Activated naive CD4-positive, alpha-beta T cell treated with anti-CD3 and anti-CD28 coated beads for 36 hours (primary cell): ENCODE data around the gene GRIP2. TPM values are rescaled to one million over a fixed set of nuclear protein-coding genes. Genes with fewer than 3 reads are reported as not detected.

Experiments
- CTCF ChIA-PET: fragments of 350-600 bp; sonication (Branson Sonifier 250); formaldehyde crosslinking; loops from one replicate; lab custom pipeline; 2021; ENCODE audit warnings: antibody characterized with exemption; lab: Charles Lee
- DNase-seq: peaks from one replicate; pipeline ENCODE4 v3.0.0-alpha.2; 2020
- H3K27ac Mint-ChIP-seq: one replicate; pipeline ENCODE4 v1.8.0; 2021; ENCODE audit warnings: mild to moderate bottlenecking, mixed read lengths
- H3K27me3 Mint-ChIP-seq: one replicate; pipeline ENCODE4 v1.8.0; 2021; ENCODE audit warnings: low read depth, mixed read lengths
- H3K36me3 Mint-ChIP-seq: one replicate; pipeline ENCODE4 v1.8.0; 2021; ENCODE audit warnings: low read depth, mixed read lengths
- H3K4me1 Mint-ChIP-seq: one replicate; pipeline ENCODE4 v1.8.0; 2021; ENCODE audit warnings: low read depth, mixed read lengths
- H3K4me3 Mint-ChIP-seq: one replicate; pipeline ENCODE4 v1.8.0; 2021; ENCODE audit warnings: mild to moderate bottlenecking, moderate library complexity, mixed read lengths
- H3K9me3 Mint-ChIP-seq: one replicate; pipeline ENCODE4 v1.8.0; 2021; ENCODE audit warnings: mixed read lengths
- intact Hi-C: fragments of 100-400 bp; cut with micrococcal nuclease; formaldehyde crosslinking; loops from one replicate; pipeline ENCODE4 v1.15.1; 2023
- total RNA-seq, 2 experiments: library from RNA; stranded (reverse); gene quantifications; one replicate each; pipeline ENCODE4 v1.2.3, GENCODE V29; 2021

Gene GRIP2
- total RNA-seq, 2 experiments from 2014 or later = not detected

- no peak for DNase-seq
- no peaks in the 10 kb centered on the region for H3K9me3 Mint-ChIP-seq
- H3K36me3 Mint-ChIP-seq = no peaks in the 10 kb centered on the region
- no peak overlapping the region for H3K27ac Mint-ChIP-seq
- no peak overlapping the region for H3K4me3 Mint-ChIP-seq
- intact Hi-C loops = no loop called here
- CTCF ChIA-PET = interaction anchor here (1.0 kb wide), 1 partner anchor 9 kb away, joined by 3 read pairs; no protein-coding TSS in a partner anchor
- H3K27me3 Mint-ChIP-seq = peaks cover 2% of the 10 kb centered on the region
- no peaks in the 10 kb centered on the region for H3K4me1 Mint-ChIP-seq
Observed at GRCh38 chr3:14534516-14535191, 5.5 kb downstream of the GRIP2 start.

DNA sequence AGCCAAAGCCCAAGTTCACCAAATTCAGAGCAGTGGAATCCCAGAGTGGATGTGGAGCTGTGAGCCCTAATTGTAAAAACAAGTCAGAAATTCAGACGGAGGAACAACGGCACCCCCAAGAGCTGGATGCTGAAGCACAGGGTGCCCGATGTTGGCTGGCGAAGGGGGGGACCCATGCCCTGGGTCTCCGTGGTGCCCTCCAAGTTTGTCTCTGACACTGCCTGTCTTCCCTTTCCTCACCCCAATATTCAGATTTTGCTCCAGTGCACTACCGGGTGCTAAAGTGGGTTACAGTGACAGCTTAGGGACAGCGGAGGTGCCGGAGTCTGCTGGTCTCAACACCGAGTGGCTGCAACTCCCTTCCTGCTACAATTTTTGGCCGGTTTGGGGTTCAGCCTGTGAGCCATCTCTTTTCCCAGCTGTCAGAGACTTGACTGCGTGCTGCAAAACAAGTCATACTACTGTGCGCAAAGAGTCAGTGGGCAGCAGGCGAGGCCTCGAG lies 6.6 kb downstream of the GRIP2 start:
- Mint-ChIP-seq H3K9me3 (no peaks in the 10 kb centered on the region), H3K4me3 (no peak overlapping the region), H3K36me3 (no peaks in the 10 kb centered on the region), H3K27ac (no peak overlapping the region), H3K27me3 (peaks cover 2% of the 10 kb centered on the region), H3K4me1 (no peaks in the 10 kb centered on the region)
- CTCF ChIA-PET = no interaction called here
- no peak for DNase-seq
- intact Hi-C loops = no loop called here

- CTCF ChIA-PET = no interaction called here
- Mint-ChIP-seq H3K36me3 (no peaks in the 10 kb centered on the region), H3K27ac (no peak overlapping the region), H3K27me3 (peaks cover 2% of the 10 kb centered on the region), H3K4me3 (no peak overlapping the region), H3K9me3 (no peaks in the 10 kb centered on the region), H3K4me1 (no peaks in the 10 kb centered on the region)
- intact Hi-C loops = no loop called here
- peak; percentile 11 for DNase-seq
Observed at GRCh38 chr3:14532691-14533456, 7.3 kb downstream of the GRIP2 start.

DNA sequence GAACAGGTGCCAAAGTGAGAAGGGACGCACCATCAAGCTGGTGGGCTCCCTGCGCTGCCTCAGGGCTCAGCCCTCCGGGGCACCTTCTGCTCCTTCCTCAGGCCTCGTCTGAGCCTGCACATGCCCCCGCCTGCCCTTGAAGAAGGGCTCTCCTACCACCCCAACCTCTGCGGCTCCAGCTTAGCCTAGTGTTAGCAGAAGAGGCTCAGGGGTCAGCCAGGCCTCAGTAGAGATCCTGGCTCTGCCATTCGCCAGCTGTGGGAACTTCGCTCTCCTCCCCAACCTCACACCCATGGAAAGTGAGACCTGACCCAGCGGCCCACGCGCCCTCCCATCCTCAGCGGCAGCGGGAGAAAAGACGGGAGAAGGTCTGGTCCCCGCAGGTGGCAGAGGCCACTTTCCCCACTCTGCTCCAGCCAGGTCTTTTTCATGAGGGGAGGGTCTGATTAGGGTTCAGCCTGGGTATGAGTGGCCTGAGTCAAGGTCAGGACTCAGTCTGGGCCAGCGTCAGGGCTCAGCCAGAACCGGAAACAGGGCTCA lies 8.2 kb downstream of the GRIP2 start:
- DNase-seq = no peak
- CTCF ChIA-PET = no interaction called here
- Mint-ChIP-seq H3K27me3 (peaks cover 2% of the 10 kb centered on the region), H3K4me1 (no peaks in the 10 kb centered on the region), H3K27ac (no peak overlapping the region), H3K4me3 (no peak overlapping the region), H3K36me3 (no peaks in the 10 kb centered on the region), H3K9me3 (no peaks in the 10 kb centered on the region)
- intact Hi-C loops = no loop called here

- intact Hi-C loops = no loop called here
- Mint-ChIP-seq H3K27ac (no peak overlapping the region), H3K4me3 (no peak overlapping the region), H3K36me3 (no peaks in the 10 kb centered on the region), H3K9me3 (no peaks in the 10 kb centered on the region), H3K4me1 (no peaks in the 10 kb centered on the region), H3K27me3 (peaks cover 5% of the 10 kb centered on the region)
- no peak for DNase-seq
- CTCF ChIA-PET = interaction anchor here (0.6 kb wide), 1 partner anchor 329 kb away, joined by 3 read pairs; no protein-coding TSS in a partner anchor
Observed at GRCh38 chr3:14528081-14528480, 12.1 kb downstream of the GRIP2 start.

DNA sequence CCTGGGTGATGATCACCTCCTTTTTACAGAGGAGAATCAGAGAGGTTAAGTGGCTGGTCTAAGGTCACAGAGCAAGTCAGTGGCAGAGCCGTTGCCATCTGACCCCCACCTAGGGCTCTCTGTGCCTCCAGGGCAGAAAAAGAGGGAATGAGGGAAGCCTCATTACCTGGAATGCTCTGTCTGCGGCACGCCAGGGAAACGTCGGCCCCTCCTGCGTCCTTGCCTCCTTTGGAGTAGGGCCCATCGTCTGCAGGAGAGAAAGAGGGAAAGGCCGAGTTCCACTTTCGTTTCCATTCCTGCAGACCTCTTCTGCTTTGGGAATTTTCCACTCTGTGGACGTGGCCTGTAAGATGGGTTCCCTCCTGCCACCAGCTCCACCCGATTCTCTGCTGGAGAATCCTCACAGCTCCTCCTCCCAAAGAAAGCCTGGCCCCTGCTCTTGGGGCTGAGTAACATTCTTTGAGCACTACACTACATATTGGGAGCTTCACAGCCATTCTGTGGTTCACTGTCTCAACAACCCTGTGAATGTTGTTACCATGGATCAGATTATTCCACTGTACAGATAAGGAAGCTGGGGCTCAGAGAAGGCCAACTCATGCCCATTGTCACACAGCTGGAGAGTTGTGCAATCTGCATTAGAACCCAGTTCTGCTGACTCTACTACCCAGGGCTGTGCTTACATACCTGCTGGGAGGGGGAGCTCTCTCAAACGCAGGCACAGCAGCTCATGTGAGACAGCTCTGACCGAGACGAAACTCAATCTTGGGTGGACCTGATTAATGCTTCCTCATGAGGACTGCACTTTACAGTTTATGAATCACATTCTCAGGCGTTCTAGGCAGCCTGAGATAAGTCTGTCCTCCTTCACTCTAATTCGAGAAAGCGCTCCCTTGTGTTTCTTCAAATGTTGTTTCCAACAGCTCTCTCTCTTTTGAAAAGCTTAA lies 14.2 kb downstream of the GRIP2 start:
- no peaks in the 10 kb centered on the region for H3K9me3 Mint-ChIP-seq
- intact Hi-C loops = no loop called here
- CTCF ChIA-PET = interaction anchor here (0.6 kb wide), 1 partner anchor 357 kb away, joined by 4 read pairs; no protein-coding TSS in a partner anchor
- H3K27me3 Mint-ChIP-seq = peaks cover 5% of the 10 kb centered on the region
- H3K27ac Mint-ChIP-seq = no peak overlapping the region
- no peak for DNase-seq
- H3K4me1 Mint-ChIP-seq = no peaks in the 10 kb centered on the region
- H3K4me3 Mint-ChIP-seq = no peak overlapping the region
- no peaks in the 10 kb centered on the region for H3K36me3 Mint-ChIP-seq

- Mint-ChIP-seq H3K36me3 (no peaks in the 10 kb centered on the region), H3K9me3 (no peaks in the 10 kb centered on the region), H3K27ac (no peak overlapping the region), H3K27me3 (peaks cover 3% of the 10 kb centered on the region), H3K4me3 (no peak overlapping the region), H3K4me1 (no peaks in the 10 kb centered on the region)
- intact Hi-C loops = no loop called here
- CTCF ChIA-PET = no interaction called here
- no peak for DNase-seq
Observed at GRCh38 chr3:14524920-14525660, 15.1 kb downstream of the GRIP2 start.

GRCh38 chr3:14524311-14524711 lies 15.8 kb downstream of the GRIP2 start:
- no peaks in the 10 kb centered on the region for H3K9me3 Mint-ChIP-seq
- H3K27ac Mint-ChIP-seq = no peak overlapping the region
- no peak overlapping the region for H3K4me3 Mint-ChIP-seq
- no peak for DNase-seq
- CTCF ChIA-PET = no interaction called here
- no peaks in the 10 kb centered on the region for H3K36me3 Mint-ChIP-seq
- H3K27me3 Mint-ChIP-seq = peaks cover 3% of the 10 kb centered on the region
- no peaks in the 10 kb centered on the region for H3K4me1 Mint-ChIP-seq
- intact Hi-C loops = no loop called here

- Mint-ChIP-seq H3K9me3 (no peaks in the 10 kb centered on the region), H3K4me1 (no peaks in the 10 kb centered on the region), H3K36me3 (no peaks in the 10 kb centered on the region), H3K4me3 (no peak overlapping the region), H3K27me3 (peaks cover 3% of the 10 kb centered on the region), H3K27ac (no peak overlapping the region)
- no peak for DNase-seq
- intact Hi-C loops = no loop called here
- CTCF ChIA-PET = interaction anchor here (0.8 kb wide), 1 partner anchor 264 kb away, joined by 3 read pairs; no protein-coding TSS in a partner anchor
Observed at GRCh38 chr3:14523792-14524191, 16.4 kb downstream of the GRIP2 start.

GRCh38 chr3:14522768-14523167 lies 17.4 kb downstream of the GRIP2 start:
- Mint-ChIP-seq H3K4me3 (no peak overlapping the region), H3K27ac (no peak overlapping the region), H3K27me3 (peaks cover 3% of the 10 kb centered on the region), H3K36me3 (no peaks in the 10 kb centered on the region), H3K4me1 (no peaks in the 10 kb centered on the region), H3K9me3 (no peaks in the 10 kb centered on the region)
- CTCF ChIA-PET = no interaction called here
- DNase-seq = no peak
- intact Hi-C loops = no loop called here

- Mint-ChIP-seq H3K4me1 (no peaks in the 10 kb centered on the region), H3K36me3 (no peaks in the 10 kb centered on the region), H3K27ac (no peak overlapping the region), H3K4me3 (no peak overlapping the region), H3K27me3 (peaks cover 3% of the 10 kb centered on the region), H3K9me3 (no peaks in the 10 kb centered on the region)
- CTCF ChIA-PET = no interaction called here
- intact Hi-C loops = no loop called here
- no peak for DNase-seq
Observed at GRCh38 chr3:14522129-14522691, 17.9 kb downstream of the GRIP2 start.
